A549 treated with DMSO at 1 μM for 4 hours (cell line): ENCODE results near the gene SLC35E3. TPM values are rescaled to one million over a fixed set of nuclear protein-coding genes. Genes with fewer than 3 reads are reported as not detected.

ENCODE experiments used
- total RNA-seq: library from RNA; stranded (reverse); fragments of 200-300 nt; extraction: Qiagen RNA extraction; gene quantifications from 5 replicates; pipeline ENCODE4 v1.2.3, GENCODE V29; 2022; ENCODE audit warnings: low read depth

Gene SLC35E3
- 11.3 to 18.2 TPM (median 16.4 TPM) in 5 replicates for total RNA-seq

GRCh38 chr12:68745904-68746571, at the start of gene SLC35E3:
Gene SLC35E3 (plus strand): TSS chr12:68746176. CDS start chr12:68746378, 202 bp downstream.

GRCh38 chr12:68807576-68808387, 61.8 kb downstream of the SLC35E3 start, which contains the start of gene MDM2:
Gene MDM2 (plus strand): TSS chr12:68808177. CDS start chr12:68808478, 301 bp downstream.

Other genes with a start within 250 kb of the SLC35E3 start
- gene RAP1B, start 135.3 kb upstream of the SLC35E3 start, total RNA-seq: 175 to 210 TPM (median 200 TPM) in 5 replicates
- gene NUP107, start 59.2 kb upstream of the SLC35E3 start, total RNA-seq: 61.7 to 78.4 TPM (median 75.7 TPM) in 5 replicates
- 52.4 to 73.0 TPM (median 66.5 TPM) in 5 replicates for gene MDM2, start 62.0 kb downstream of the SLC35E3 start, total RNA-seq
- 8.1 to 13.4 TPM (median 11.5 TPM) in 5 replicates for gene CPM, start 187.0 kb downstream of the SLC35E3 start, total RNA-seq